ENCODE measurements around the gene C22orf23.

Gene C22orf23

DNA sequence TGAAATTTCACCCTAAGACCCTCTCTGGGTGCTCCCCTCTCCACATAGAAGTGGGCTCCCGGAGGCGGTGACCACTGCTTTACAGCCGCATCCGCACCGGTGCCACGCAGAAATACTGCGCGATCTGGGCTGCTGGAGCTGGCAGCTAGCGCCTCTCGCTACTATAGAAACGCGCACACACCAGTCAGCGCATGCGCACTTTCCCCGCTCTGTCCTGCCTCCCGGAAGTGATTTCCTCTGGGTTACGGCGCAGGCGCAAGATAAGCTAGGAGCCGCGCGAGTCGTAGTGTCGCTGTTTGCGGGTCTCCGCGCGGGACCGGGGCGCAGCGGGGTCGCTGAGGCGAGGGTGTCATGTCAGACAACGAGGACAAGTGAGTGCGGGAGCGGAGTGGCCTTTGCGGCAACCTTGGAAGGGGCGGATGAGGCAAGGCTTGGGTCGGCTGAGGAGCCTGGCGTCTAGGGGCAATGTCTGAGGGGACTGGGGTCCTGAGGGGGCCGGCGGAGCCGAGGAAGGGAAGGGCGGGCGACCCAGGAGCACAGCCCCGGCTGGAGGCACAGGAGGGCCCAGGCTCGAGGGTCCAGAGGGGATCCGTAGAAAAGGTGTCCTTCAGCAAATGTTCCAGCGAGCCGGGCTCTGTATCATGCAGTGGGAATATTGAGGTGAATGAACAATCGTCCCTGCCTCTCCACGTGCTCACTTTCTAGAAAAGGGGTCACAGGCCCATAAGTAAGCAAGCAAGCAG lies at the start of gene C22orf23, which contains the start of gene POLR2F:
Gene C22orf23, minus strand, starts transcription at position 165 of the 743 bp plus-strand sequence. CDS start 452 bp downstream, outside the sequence.
Gene POLR2F, plus strand, starts transcription at position 263 of the 743 bp plus-strand sequence. Its CDS starts 89 bp downstream, at position 352.
- peak; percentile 99 for DNase-seq (ENCODE audit: low spot score)

DNA sequence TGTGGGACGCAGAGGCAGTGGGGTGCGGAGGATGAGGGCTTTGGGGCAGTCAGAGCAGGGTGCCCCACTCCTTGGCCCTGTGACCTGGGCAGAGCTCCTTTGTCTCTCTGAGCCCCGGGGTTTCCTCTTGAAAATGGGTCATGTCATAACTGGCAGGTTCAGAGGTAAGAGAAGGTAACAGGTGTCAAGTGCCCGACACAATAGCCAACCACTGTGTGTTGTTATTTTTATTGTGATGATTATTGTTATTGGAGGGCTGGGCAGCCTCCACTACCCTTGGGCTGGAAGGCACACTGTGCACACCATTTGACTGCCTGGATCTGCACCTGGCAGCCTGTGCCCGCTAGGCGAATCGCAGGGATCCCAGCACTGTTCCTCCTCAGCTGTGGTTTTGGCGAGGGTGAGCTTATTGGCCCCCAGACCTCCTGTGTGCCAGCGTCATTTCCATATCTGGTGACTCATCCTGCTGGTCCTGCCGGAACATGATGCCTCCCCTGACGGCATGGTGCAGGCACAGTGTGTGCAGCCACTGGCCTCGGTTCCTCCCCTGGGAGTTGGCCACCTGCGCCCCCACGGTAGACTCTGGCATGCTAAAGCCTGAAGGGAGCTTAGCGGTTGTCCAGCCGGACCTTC lies 46.4 kb upstream of the C22orf23 start:
- DNase-seq (ENCODE audit: low spot score) = no peak

DNA sequence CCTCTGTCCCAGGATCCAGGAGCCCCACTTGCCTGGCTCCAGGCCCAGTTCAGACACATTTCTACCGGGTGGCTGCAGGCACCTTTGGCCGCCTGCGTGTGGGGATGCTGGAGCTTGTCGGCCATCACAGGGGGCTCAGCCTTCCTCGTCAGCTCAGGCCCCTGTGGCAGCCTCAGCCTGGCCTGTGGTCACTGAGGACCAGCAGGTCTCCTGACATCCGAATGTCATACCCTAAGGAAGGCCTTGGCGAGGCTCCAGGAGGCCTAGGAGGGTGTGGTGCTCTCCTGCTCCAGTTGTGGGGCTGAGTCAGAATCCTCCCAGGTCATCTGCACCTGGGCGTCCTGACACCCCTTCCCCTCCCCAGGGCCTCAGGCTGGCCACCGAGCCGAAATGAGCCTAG lies 45.8 kb upstream of the C22orf23 start:
- no peak for DNase-seq (ENCODE audit: low spot score)

DNA sequence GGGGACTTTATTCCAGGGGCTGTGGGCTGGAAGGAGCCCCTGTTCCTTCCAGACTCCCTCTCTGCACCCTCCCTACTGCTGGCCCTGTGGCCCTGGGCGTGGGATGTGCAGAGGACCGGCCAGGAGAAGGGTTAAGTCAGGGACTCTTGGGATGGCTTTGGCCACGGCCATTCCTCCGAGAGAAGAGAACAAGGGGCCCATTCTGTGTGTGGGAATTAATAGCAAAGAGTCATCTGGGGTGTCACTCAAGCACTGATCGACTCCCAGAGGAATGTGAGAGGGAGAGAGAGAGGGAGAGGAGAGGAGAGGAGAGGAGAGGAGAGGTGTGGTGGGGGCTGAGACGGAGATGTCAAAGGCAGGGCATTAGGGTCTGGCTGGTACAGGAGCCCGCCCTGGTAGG lies 45.1 kb upstream of the C22orf23 start:
- no peak for DNase-seq (ENCODE audit: low spot score)

DNA sequence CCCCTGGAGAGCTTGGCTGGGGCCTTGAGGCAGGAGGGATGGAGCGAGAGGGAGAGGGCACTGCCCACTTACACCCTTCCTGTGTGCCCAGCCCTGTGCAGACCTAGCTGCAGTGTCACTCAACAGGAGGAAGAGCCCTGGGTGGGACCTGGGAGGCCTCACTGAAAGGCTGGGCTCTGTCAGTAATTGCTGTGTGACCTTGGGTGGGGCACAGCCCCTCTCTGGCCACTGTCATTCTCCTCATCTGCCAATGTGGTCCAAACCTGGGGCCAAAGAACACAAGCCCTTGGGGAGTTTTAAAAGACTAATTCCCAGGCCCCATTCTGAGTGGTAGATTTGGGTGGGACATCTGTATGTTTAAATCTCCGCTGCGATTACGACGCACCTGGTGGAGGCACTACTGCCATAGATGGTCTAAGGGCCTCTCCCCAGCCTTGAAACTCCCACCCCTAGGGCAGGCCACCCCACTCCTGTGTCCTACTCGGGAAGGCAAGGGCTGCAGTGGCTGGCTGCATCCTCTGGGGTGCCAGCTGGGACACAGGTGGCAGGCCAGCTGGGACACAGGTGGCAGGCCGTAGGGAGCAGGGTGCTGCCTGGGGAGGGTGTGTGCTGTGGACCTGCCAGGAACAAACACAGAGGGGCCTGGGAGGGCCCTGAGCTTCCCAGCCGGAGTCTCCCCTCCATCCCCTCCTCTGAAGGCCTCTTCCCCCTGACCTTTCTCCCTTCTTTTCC lies 43.3 kb upstream of the C22orf23 start:
- no peak for DNase-seq (ENCODE audit: low spot score)

DNA sequence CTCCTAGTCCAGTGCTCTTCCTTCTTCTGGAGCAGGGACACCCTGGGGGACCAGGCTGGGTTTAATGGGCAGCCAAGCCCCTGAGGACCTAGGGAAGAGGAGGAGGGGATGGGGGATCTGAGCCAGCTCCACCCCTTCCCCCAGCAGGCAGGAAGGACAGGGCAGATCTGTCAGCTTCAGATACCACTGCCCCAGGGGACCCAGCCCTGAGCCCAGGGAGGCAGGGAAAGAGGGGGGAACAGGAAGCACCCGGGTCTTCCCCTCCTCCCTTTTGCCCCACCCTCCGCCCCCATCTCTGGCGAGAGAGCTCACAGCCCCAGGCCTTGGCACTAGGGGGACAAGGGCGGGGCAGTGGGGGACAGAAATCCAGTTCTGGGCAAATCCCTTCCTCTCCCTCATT lies 42.7 kb upstream of the C22orf23 start:
- no peak for DNase-seq (ENCODE audit: low spot score)

DNA sequence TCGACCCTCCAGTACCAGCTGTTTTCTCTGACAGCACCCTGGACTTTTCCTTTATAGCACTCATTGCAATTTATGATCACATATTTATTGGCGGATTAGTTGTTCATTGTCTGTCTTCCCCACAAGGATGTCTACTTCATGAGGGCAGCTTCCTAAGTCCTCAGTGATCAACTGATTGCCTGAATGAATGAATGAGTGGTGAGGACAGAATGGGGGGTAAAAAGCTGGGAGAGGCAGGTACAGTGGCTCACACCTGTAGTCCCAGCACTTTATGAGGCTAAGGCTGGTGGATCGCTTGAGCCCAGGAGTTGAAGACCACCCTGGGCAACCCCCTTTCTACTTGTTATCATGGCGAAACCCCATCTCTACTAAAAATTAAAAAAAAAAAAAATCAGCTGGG lies 42.1 kb upstream of the C22orf23 start:
- no peak for DNase-seq (ENCODE audit: low spot score)

DNA sequence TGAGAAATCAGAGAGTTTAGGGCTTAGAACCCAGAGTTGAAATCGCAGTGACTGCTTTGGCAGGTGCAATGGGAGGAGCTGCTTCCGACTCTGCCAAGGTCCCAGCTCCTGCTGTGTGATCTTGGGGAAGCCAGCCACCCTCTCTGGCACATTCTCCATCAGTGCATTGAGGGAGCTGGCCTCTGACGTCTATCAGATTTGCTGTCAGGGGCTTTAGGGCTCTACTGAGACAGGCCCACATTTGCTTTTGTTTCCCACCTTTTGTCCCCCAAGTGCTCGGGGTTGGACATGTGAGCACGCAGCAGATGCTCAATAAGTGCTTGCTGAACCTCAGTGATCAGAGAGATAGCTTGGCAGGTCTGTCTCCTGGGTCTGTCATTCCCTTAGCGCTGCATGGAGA lies 41.6 kb upstream of the C22orf23 start:
- no peak for DNase-seq (ENCODE audit: low spot score)

DNA sequence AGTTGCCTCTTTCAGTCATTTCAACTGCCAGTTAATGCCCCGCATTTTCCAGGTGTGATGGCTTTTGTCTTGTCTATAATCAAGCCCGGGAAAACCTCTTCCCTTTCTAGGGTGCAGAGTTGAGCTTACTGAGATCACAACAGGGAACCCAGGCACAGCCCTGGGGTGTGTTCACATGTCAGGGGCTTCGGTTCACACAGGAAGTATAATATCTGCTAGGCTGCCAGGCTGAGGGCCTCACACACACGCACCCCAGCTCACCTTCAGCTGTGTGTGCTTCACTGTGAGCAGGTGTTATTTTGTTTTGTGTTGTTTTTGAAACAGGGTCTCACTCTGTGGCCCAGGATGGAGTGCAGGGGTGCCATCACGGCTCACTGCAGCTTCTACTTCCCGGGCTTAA lies 40.6 kb upstream of the C22orf23 start:
- DNase-seq (ENCODE audit: low spot score) = no peak

DNA sequence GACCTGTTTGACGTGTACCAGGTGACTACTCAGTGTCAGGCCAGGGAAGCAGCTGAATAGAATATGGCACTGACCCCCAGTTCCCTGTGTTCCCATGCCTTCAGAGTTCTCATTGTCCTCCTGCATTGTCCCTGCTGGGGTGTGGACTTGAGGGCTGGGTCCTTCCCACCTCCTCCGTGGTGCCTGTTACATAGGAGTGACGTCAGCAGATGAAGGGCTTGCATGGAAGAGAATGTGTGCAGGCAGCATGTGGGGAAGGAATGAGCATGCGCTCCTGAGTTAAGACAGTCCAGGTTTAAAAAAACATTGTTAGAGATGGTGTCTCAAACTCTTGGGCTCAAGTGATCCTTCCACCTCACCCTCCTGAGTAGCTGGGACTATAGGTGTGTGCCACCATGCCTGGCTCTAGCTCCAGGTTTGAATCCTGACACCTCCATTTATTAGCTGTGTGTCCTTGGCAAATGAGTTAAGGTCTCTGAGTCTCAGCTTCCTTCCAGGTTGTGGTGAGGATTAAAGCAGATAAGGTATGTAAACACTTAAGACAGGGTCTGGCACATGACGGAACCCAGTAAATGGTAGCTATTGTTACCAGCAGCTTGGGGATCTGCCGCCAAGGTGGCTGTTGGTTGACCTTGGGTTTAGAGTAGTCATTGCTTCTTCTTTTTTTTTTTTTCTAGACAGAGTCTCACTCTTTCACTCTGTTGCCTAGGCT lies 38.5 kb upstream of the C22orf23 start:
- DNase-seq (ENCODE audit: low spot score) = no peak

DNA sequence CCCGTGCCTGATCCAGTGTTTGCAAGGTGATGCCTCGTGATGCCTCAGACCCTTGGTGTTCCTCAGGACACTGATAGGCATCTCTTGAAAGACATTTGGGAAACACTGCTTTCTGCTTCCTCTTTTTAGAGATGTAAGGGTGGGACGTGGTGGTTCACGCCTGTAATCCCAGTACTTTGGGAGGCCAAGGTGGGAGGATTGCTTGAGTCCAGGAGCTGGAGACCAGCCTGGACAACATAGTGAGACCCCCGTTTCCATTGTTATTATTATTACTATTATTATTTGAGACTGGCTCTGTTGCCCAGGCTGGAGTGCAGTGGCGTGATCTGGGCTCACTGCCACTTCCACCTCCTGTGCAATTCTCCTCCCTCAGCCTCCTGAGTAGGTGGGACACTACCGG lies 37.5 kb upstream of the C22orf23 start:
- no peak for DNase-seq (ENCODE audit: low spot score)

DNA sequence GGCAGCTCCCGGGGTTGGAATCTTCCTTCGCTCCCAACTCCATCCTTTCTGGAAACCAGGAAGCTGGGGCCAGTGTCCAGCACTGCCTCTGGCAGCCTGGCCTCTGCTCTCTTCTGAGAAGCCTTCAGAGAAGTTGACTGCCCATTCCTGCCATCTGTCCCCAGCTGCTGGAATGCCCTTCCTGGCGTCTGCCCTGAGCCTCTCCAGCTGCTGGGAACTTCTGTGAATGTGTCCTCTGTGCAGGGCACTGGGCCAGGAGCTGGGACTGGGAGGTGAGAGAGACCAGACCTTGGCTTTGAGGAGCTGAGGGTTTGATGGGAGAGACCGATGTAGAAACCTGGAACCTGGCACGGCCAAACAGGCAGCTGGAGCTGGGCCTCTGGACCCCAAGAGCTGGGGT lies 36.9 kb upstream of the C22orf23 start:
- DNase-seq (ENCODE audit: low spot score) = no peak

DNA sequence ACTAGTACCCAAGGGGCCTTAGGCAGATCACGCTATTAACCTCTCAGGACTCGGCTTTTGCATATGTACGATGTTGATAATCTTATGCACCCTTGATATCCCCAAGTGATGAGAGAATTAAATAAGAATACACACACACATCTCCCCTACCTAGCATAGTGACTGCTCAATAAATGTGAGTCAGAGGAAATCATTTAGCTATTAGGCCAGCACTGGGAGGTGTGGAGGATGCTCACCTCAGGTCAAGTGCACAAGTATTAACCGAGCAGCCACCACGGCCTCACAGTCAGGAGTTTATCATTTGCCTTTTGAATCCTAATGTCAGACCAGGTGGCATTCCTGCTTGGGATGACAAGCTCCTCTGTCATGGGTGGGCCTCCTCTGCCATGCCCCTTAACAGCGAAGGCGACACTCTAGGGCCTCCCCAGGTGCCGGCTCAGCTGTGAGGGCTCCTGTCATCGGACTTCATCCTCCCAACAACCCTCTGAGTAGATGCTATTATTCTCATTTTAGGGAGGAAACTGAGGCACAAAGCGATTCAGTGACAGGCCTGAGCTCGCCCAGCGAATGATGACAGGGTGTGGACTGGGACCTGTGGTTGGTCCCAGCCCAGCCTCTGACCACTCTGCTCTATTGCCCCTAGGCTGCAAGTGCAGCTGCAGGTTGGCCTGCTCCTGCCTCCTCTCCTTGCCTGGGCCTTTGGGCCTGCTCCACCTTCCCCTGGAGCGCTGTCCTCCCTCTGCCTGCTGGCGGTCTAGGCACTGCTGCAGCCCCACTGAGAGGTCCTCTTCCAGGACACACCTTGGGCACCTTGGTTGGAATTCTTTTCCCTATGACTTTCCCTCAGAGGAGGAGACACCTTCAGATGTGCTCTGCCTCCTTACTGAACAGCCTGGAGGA lies 36.0 kb upstream of the C22orf23 start:
- no peak for DNase-seq (ENCODE audit: low spot score)

DNA sequence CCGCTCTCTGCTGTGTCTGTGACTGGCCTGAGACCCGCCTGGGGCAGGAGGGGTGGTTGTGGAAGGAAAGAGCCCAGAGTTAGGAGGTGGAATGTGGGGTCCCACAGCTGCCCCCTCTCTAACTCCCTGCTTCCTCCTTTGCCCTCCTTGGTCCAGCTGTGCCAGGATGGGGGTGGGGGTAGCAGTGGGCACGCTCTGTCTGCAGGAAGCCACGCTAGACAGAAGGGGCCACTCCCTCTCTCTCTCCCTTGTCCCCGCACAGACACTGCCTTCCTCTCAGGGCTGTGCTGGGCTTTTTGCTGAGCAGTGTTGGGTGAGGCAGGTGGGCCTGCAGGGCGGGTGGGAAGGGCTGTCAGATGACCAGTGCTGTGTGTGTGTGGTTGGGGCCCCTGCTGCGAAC lies 33.0 kb upstream of the C22orf23 start:
- DNase-seq (ENCODE audit: low spot score) = no peak

DNA sequence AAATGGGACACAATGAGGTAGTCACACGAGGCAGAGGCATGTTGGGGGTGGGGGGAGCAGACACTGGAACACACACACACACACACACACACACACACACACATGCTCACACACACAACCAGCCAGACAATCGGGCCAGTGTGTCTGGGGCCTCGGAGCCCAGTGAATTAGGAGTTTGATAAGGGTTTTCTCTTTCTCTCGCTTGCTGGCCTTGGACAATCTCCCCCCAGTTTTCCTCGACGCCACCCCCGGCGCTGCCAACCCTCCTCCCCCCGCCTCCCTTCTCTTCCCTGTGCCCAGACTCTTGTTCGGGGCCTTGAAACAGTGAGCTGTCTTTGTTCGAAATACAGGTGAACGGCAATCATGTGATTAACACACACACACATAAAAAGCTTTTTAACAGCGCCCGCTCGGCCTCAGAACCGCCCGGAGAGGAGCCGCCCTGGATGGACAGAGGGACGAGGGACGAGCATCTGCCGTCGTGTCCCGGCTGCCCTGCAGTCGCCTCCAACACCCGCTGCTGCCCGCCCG lies 32.4 kb upstream of the C22orf23 start:
- DNase-seq (ENCODE audit: low spot score) = no peak

DNA sequence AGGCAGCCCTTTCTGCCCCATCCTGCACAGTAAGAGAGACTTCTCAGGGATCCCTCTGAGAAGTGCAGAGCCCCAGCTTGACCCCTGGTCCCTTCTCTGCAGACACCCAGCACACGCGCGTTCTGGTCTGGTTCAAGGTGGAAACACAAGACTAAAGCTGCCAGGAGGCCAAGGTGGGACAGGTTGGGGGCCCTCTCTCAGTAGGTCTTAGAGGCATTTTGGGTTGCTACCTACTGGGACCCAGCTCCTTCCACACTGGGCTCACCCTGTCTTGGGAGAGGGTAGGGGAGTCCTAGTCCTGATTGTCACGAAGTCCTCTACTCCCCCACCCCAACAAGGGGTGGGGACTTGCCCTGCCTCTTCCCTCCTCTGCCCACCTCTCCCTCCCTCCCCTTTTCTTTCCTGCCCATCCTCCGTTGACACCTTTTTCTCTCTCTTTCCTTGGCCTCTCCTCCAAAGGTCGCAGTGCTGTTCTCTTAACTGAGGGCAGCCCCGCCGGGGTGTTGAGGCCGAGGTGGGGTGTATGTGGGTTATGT lies 31.7 kb upstream of the C22orf23 start:
- DNase-seq (ENCODE audit: low spot score) = no peak

DNA sequence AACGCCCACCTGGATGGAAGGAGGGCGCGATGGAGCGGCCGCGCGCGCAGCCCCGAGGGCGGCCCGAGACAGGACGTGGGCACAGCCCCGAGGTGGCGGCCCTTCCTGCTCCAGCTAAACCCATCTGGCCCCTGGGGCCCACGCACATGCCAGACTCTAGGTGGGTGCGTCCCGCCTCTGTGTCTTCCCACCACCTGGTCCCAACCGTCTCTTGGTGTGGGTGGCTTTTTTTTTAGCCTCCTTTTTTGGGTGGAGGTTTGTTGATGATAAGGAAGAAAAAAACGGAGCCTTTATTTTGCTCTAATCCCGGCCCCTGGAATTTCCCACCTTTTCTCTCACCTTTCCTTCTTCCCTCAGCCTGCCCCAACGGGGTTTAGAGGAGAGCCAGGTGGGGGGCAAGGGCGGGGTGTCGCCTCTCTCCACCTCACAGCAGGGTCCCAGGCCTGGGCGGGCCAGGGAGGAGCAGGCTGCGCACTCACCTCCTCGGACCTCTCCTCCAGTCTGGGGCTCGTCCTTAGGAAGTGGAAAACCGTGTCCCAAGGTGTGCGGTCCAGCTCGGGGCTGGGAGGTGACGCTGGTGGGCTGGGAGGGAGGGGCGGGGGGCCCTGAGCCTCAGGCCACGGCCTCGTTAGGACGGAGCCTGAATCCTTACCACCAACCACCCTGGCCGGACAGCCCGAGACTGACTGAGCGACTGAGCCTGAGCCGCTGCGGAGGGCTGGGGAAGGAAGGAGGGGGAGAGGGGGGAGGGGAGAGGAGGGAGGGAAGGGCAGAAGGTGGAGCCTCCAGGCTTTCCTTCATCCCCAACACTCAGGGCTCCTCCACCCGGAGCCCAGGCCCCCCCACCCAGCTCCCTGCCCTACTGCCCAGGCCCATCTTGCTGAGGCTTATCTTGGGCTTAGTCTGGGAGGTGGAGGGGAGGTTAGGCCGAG lies 30.7 kb upstream of the C22orf23 start, which contains the start of gene SOX10:
Gene SOX10, minus strand, starts transcription at position 696 of the 932 bp plus-strand sequence. CDS start 771 bp downstream, outside the sequence.
- DNase-seq (ENCODE audit: low spot score) = no peak

DNA sequence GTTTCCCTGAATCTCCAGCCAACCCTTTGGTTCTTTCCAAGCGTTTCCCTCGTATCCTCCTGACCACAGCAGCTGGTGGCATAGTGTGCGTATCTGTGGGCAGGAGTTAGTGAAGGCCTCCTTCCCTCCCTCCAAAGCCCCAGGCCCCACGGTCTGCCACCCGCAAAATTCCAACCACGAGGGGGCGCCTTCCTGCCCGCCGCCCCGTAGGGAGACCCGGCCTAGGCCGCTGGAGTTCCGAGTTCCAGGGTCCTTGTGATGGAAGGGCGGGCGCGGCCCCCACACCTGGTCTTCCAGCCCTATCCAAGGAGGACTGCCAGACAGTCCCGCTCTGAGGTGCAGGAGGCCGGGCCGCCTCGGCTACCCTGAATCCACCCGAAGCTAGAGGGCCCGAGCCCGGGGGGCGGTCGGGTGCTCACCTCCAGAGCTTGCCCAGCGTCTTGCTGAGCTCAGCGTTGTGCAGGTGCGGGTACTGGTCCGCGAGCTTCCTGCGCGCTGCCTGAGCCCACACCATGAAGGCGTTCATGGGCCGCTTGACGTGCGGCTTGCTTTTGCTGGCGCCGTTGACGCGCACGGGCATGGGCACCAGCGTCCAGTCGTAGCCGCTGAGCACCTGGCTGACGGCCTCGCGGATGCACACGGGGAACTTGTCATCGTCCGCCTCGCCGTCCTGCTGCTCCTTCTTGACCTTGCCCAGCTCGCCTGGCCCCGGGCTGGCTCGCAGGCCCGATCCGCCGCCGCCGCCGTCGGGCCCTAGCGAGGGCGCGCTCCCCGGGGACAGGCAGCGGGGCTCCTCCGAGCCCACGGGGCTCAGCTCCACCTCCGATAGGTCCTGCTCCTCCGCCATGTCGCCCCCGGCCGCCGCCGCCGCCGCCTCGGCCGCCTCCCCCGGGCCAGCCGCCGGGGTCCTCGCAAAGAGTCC lies 29.8 kb upstream of the C22orf23 start:
- no peak for DNase-seq (ENCODE audit: low spot score)
